ENCODE measurements around the gene TRPV2. TPM values are rescaled to one million over a fixed set of nuclear protein-coding genes. Genes with fewer than 3 reads are reported as not detected.

The TRPV2 gene
- total RNA-seq, 4 donors from 2014 or later: 2.9 to 4.4 (median 3.4) TPM

GRCh38 chr17:16419929-16420271 lies 4.5 kb downstream of the TRPV2 start:
- H3K4me3 ChIP-seq: no peak overlapping the region
- TF ChIP-seq POLR2A (IDR thresholded peaks at IDR 0.05): no peak
- TF ChIP-seq CTCF (IDR thresholded peaks at IDR 0.05 in 4 of 5, conservative IDR thresholded peaks at IDR 0.05 in 1 of 5): no peak
- no peaks in the 10 kb centered on the region for H3K36me3 ChIP-seq
- H3K4me1 ChIP-seq: peaks cover 6 to 10% of the 10 kb centered on the region in 2 donors
- no peaks in the 10 kb centered on the region for H3K27me3 ChIP-seq
- peak overlapping the region in 3 of 4 donors; percentile 37 to 86 (median 82) for H3K27ac ChIP-seq
- ATAC-seq (no peak), DNase-seq (no peak)
- in situ Hi-C loops (cut with MboI; ENCODE audit: low sequenced_read_pairs in 4 of 4): no loop called here
- intact Hi-C loops (cut with DNase I; ENCODE audit: low total_unique reads): no loop called here
- no peaks in the 10 kb centered on the region for H3K9me3 ChIP-seq

- H3K4me3 ChIP-seq: no peak overlapping the region
- intact Hi-C loops (cut with DNase I; ENCODE audit: low total_unique reads): no loop called here
- no peak for DNase-seq
- in situ Hi-C loops (cut with MboI; ENCODE audit: low sequenced_read_pairs in 4 of 4): no loop called here
- H3K4me1 ChIP-seq: peaks cover 6 to 9% of the 10 kb centered on the region in 2 donors
- ATAC-seq: no peak
- no peaks in the 10 kb centered on the region for H3K36me3 ChIP-seq
- H3K9me3 ChIP-seq: no peaks in the 10 kb centered on the region
- TF ChIP-seq POLR2A (IDR thresholded peaks at IDR 0.05): no peak
- no peak for TF ChIP-seq CTCF (IDR thresholded peaks at IDR 0.05 in 4 of 5, conservative IDR thresholded peaks at IDR 0.05 in 1 of 5)
- H3K27me3 ChIP-seq: no peaks in the 10 kb centered on the region
- H3K27ac ChIP-seq: no peak overlapping the region
These were observed 7.0 kb downstream of the TRPV2 start for GRCh38 chr17:16422416-16422815.

GRCh38 chr17:16423226-16423872 lies 8.0 kb downstream of the TRPV2 start:
- Histone ChIP-seq H3K9me3 (no peaks in the 10 kb centered on the region), H3K4me1 (no peaks in the 10 kb centered on the region), H3K36me3 (no peaks in the 10 kb centered on the region), H3K27me3 (no peaks in the 10 kb centered on the region), H3K27ac (no peak overlapping the region), H3K4me3 (no peak overlapping the region)
- ATAC-seq: no peak
- in situ Hi-C loops (cut with MboI; ENCODE audit: low sequenced_read_pairs in 4 of 4): no loop called here
- no peak for TF ChIP-seq POLR2A (IDR thresholded peaks at IDR 0.05)
- TF ChIP-seq CTCF (IDR thresholded peaks at IDR 0.05 in 4 of 5, conservative IDR thresholded peaks at IDR 0.05 in 1 of 5): no peak
- intact Hi-C loops (cut with DNase I; ENCODE audit: low total_unique reads): no loop called here
- no peak for DNase-seq

DNA sequence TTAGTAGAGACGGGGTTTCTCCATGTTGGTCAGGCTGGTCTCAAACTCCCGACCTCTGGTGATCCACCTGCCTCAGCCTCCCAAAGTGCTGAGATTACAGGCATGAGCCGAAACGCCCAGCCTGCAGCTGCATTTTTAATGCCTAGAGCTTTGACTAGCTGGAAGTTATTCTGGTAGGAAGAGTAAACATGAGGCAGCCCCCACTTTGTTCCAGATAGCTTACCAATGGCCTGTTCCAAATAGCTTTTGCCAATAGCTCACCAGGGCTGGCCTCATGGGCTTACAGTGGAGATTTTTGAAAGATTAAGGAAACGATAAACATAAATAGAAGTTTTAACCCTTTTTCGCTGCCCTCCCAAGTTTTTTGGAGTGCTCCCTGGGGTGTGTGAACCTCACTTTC lies 9.8 kb downstream of the TRPV2 start:
- Histone ChIP-seq H3K27ac (no peak overlapping the region), H3K4me3 (no peak overlapping the region), H3K27me3 (no peaks in the 10 kb centered on the region), H3K36me3 (no peaks in the 10 kb centered on the region), H3K9me3 (no peaks in the 10 kb centered on the region), H3K4me1 (no peaks in the 10 kb centered on the region)
- in situ Hi-C loops (cut with MboI; ENCODE audit: low sequenced_read_pairs in 4 of 4): no loop called here
- ATAC-seq (no peak), DNase-seq (no peak)
- intact Hi-C loops (cut with DNase I; ENCODE audit: low total_unique reads): no loop called here
- TF ChIP-seq POLR2A (IDR thresholded peaks at IDR 0.05) (no peak), CTCF (IDR thresholded peaks at IDR 0.05 in 4 of 5, conservative IDR thresholded peaks at IDR 0.05 in 1 of 5) (no peak)
